Metanephros (tissue), 2 donors: ENCODE results near the gene SYNC. TPM values are rescaled to one million over a fixed set of nuclear protein-coding genes. Genes with fewer than 3 reads are reported as not detected.

ENCODE experiments used
- small RNA-seq: library from RNA; depleted of rRNA; stranded (forward); fragments of <200 nt; gene quantifications from one replicate; pipeline ENCODE3, GENCODE V24; 2014; ENCODE audit warnings: low replicate concordance
- total RNA-seq: library from RNA; depleted of rRNA; stranded (reverse); fragments of >200 nt; gene quantifications from one replicate; pipeline ENCODE4 v1.2.3, GENCODE V29; 2014

Gene SYNC
- 9.3 TPM for total RNA-seq

DNA sequence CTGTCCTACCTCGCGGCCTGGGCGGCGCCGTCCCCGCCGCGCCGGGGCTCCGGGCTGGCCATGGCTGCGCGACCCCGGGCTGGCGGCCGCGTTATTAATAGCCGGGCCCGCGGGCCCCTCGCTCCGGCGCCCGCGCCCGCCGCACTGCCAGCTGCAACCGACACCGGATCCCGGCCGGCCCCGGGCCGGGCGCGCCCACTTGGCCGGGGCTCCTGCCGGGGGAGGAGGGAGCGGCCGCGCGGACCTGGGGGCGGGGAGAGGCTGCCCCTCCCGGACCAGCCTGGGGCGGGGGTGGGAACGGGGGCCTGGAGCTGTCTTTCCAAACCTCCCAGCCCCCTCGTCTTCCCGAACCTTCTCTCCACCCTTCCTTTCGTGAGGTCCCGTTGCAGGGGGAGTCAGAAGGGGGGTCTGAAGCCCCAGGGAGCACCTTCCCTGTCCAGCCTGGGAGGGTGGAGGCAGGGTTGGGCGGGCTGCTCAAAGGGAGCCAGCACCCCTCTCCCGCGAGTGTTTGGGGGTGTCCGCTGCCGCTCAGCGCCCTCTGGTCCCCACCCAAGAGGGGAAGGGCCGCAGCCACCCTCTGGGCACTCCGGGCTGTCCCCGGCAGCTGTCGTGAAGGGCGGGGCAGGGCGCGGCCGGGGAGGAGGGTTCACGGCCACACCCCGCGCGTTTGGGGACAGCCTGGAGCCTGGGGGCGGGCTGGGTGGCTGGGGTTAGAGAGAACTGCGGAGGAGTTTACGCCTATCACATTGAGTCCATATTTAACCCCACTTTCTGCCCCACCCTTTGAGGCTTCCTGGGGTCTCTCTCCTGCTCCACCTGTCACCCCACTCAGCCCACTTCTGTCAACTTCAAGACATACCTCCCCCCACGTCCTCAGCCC is at the start of gene SYNC:
SYNC (minus strand) TSS at position 172 of the 880 bp plus-strand sequence; CDS start at position 62, 110 bp downstream.

DNA sequence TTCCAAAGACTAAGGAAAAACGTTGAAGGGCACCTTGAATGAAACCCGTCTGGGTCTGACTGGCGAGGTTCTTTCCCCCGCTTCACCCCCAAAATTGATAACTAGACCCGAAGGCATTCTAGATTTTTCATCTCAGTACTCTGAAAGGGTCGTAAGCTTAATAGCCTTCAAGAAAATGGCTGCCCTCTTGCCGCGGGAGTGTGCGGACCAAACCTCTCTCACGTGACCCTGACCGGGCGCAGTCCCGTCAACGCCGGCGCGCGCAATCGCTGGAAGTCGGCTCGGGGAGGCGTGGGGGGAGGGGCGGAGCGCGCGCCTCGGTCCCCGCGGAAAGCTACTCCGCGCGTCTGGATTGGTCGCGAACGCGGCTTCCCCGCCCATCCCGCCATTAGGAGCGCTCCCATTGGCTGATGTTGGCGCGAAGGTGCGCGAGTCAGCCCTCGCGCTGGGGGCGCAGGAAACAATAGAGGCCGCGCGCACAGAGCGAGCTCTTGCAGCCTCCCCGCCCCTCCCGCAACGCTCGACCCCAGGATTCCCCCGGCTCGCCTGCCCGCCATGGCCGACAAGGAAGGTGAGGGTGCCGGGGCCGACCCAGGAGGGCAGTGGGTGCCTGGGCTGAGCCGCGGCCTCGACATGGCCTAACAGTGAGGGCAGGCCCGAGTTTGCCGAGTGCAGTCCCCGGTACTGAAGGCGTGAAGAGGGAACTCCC is 51.7 kb downstream of the SYNC start, which contains the start of gene RBBP4:
RBBP4 (plus strand) TSS at position 457 of the 709 bp plus-strand sequence; CDS start at position 556, 99 bp downstream.

DNA sequence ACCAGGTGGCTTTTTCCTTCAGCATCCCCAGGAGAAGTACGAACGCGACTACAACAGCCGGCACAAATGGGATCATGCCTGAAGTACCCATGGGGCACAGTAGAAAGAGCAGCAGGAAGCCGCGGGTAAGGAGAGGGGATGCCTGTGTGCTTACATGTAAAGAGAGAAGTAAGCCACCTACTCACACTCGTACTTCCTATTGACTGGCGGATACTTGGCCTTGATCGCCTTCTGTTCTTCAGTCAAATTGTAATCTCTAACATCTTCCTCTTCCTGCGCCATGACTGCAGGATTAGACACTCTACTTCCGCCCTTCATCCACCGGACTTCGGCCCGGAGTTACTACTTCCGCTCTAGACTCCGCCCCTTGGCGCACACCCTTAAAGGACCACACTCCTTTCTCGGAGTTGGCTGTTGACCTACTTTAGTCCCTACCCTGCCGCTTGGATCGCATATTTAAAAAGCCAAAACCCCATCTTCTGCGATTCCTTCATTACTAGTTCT is 52.3 kb downstream of the SYNC start, which contains the start of gene ZBTB8OS:
ZBTB8OS (minus strand) TSS at position 303 of the 504 bp plus-strand sequence; CDS start at position 282, 21 bp downstream.

Small RNA genes within 50 kb of the gene (small RNA-seq; reads per million reads assigned to genes)
- not detected for gene RF00019

Other genes starting within 250 kb of the SYNC start
- gene ZBTB8B, start 237.7 kb downstream of the SYNC start, total RNA-seq: 0.64 TPM
- gene ZBTB8A, start 163.3 kb downstream of the SYNC start, total RNA-seq: 13.9 TPM
- gene ZBTB8OS, start 52.2 kb downstream of the SYNC start, total RNA-seq: 13.4 TPM
- gene RBBP4, start 51.6 kb downstream of the SYNC start, total RNA-seq: 189 TPM
- 32.3 TPM for gene YARS1, start 114.6 kb upstream of the SYNC start, total RNA-seq
- gene S100PBP, start 114.9 kb upstream of the SYNC start, total RNA-seq: 33.9 TPM
- 55.6 TPM for gene FNDC5, start 168.1 kb upstream of the SYNC start, total RNA-seq
- 0.58 TPM for gene HPCA, start 183.7 kb upstream of the SYNC start, total RNA-seq
- gene TMEM54, start 198.6 kb upstream of the SYNC start, total RNA-seq: 11.9 TPM